Pancreas (tissue), 10 donors: ENCODE measurements around the gene ZNF14. TPM values are rescaled to one million over a fixed set of nuclear protein-coding genes. Genes with fewer than 3 reads are reported as not detected.
A peak's percentile ranks its signal among the peaks of the same experiment; 100 is the strongest.
"Not testable (repeated sequence)": the region's sequence is repeated elsewhere in the genome, so short reads cannot be mapped to it uniquely, and the experiment has no call there.

Experiments
- ATAC-seq, 4 donors: fragments of 200-7000 bp; cut with Tn5 transposase; one replicate each; pipeline versions ENCODE4 v1.8.0 to v1.9.1; 2020; ENCODE audit warnings: mild to moderate bottlenecking in 4 of 4, moderate library complexity in 4 of 4
- DNase-seq, 6 donors: peaks; one replicate each; pipeline ENCODE4 v3.0.0-alpha.2; 2020
- FAIRE-seq: peaks from 2 replicates; lab custom pipeline; 2012; peaks lifted over from hg19 to GRCh38; lab: Jason Lieb, UNC
- H3K27ac ChIP-seq, 4 donors: fragments of 200-600 bp; sonication (generic); 1 replicate in 3 of 4; 2 replicates in 1 of 4; pipeline versions ENCODE4 v1.5.0 to v1.8.0; 2020
- H3K27me3 ChIP-seq, 4 donors: fragments of 200-600 bp; one replicate each; pipeline ENCODE4 v1.8.0; 2021
- H3K36me3 ChIP-seq, 3 donors: fragments of 200-600 bp; sonication (generic) in 1 of 3; one replicate each; pipeline versions ENCODE4 v1.5.0 to v1.8.0; 2020 to 2021
- H3K4me1 ChIP-seq, 3 donors: fragments of 200-600 bp; one replicate each; pipeline ENCODE4 v1.8.0; 2021
- H3K4me3 ChIP-seq, 4 donors: fragments of 200-600 bp; sonication (generic) in 2 of 4; one replicate each; pipeline versions ENCODE4 v1.5.0 to v1.8.0; 2020 to 2021
- H3K9me3 ChIP-seq, 4 donors: fragments of 200-600 bp; one replicate each; pipeline ENCODE4 v1.8.0; 2021
- CTCF ChIP-seq, 4 donors: fragments of 200-600 bp; sonication (generic) in 3 of 4; IDR thresholded peaks; one replicate each; pipeline versions ENCODE4 v1.5.0 to v1.8.0; 2021; ENCODE audit warnings: antibody characterized with exemption in 4 of 4
- WGBS, 2 donors: extraction: QIAGEN DNeasy Blood & Tissue Kit; methylation state at CpG; one replicate each; pipeline ENCODE4 v1.1.7; 2013; 5-methylcytosine and 5-hydroxymethylcytosine counted together
- intact Hi-C, 3 donors: fragments of 100-400 bp; cut with DNase I; formaldehyde crosslinking; loops; one replicate each; pipeline versions ENCODE4 v1.11.1 to v1.14.2; 2022
- polyA plus RNA-seq, 2 donors: library from polyadenylated mRNA; stranded (reverse); fragments of 200-250 nt; gene quantifications; one replicate each; pipeline ENCODE4 v1.2.3, GENCODE V29; 2013
- total RNA-seq, 6 donors: library from RNA; stranded (reverse); fragmentation: NEBNext Ultra II Directional in 4 of 6; extraction: Animal tissue kit (Norgen Biotek cat#: 25700) in 4 of 6; gene quantifications; one replicate each; pipeline versions ENCODE4 v1.2.1 to v1.2.4, GENCODE V29; 2021 to 2023
- donor health status: healthy with polysubstance abuse.
- donor health status: DM: no; HTN: no; CAD: no; lungs with moderate emphysema.
- donor health status: DM: no; HTN: no; CAD: no.
- donor health status: control.
- donor health status: control.
- donor health status: Bipolar disorder and iron deficiency.
- donor health status: DM: yes; HTN: yes; CAD: no.
- donor health status: DM: no; HTN: no; CAD: no.
- donor health status: DM: no; HTN: no; CAD: no.
- donor health status: DM: yes; HTN: yes; CAD: no.

The ZNF14 gene
- total and polyA plus RNA-seq, 8 donors, result 2.0 to 4.5 (median 3.1) TPM

GRCh38 chr19:19775891-19776205 lies 42.9 kb upstream of the ZNF14 start:
- H3K4me3 ChIP-seq, result peak overlapping the region; percentile 33 to 65 (median 52)
- no peaks in the 10 kb centered on the region for H3K9me3 ChIP-seq
- DNase-seq (peak in 1 of 6 donors; percentile 40), FAIRE-seq (no peak), ATAC-seq (peak; percentile 15 to 22 (median 18))
- no peak for TF ChIP-seq CTCF (IDR thresholded peaks at IDR 0.05)
- peak overlapping the region; percentile 80 to 90 (median 84) for H3K27ac ChIP-seq
- no peaks in the 10 kb centered on the region for H3K27me3 ChIP-seq
- 0 to 1% methylated on average over 11 of the region's 11 CpGs for WGBS, 2 donors
- peaks cover 0 to 19% (median 8%) of the 10 kb centered on the region in 3 donors for H3K4me1 ChIP-seq
- peaks cover 0 to under 1% (median 0%) of the 10 kb centered on the region in 3 donors for H3K36me3 ChIP-seq
- intact Hi-C loops, result no loop called here

- peak overlapping the region in 1 of 4 donors; percentile 86 for H3K27ac ChIP-seq
- H3K4me3 ChIP-seq, result no peak overlapping the region
- H3K36me3 ChIP-seq, result no peaks in the 10 kb centered on the region
- no peak for ATAC-seq
- 80 to 89% methylated on average over 14 of the region's 14 CpGs for WGBS, 2 donors
- intact Hi-C loops, result no loop called here
- TF ChIP-seq CTCF (IDR thresholded peaks at IDR 0.05), result no peak
- no peak for DNase-seq
- no peaks in the 10 kb centered on the region for H3K27me3 ChIP-seq
- peaks cover 0 to 19% (median 8%) of the 10 kb centered on the region in 3 donors for H3K4me1 ChIP-seq
- H3K9me3 ChIP-seq, result no peaks in the 10 kb centered on the region
- no peak for FAIRE-seq
These were observed 41.6 kb upstream of the ZNF14 start for GRCh38 chr19:19774354-19775033.

- H3K9me3 ChIP-seq, H3K4me1 ChIP-seq, intact Hi-C loops, H3K36me3 ChIP-seq, H3K27me3 ChIP-seq, H3K4me3 ChIP-seq: not testable (repeated sequence)
- WGBS, 2 donors, result 34 to 35% methylated on average over 10 of the region's 10 CpGs
- ATAC-seq (peak in 2 of 4 donors; percentile 2), FAIRE-seq (peak; percentile 57), DNase-seq (peak in 5 of 6 donors; percentile 73 to 87 (median 80))
- peak overlapping the region in 1 of 4 donors; percentile 0 for H3K27ac ChIP-seq
These were observed 39.1 kb upstream of the ZNF14 start for GRCh38 chr19:19771963-19772362.

- H3K27me3 ChIP-seq, intact Hi-C loops, ATAC-seq, DNase-seq, H3K27ac ChIP-seq, H3K4me3 ChIP-seq, H3K36me3 ChIP-seq, H3K4me1 ChIP-seq, H3K9me3 ChIP-seq, FAIRE-seq: not testable (repeated sequence)
- WGBS, 2 donors, result 95% methylated on average over 17 to 28 of the region's 28 CpGs
These were observed 37.1 kb upstream of the ZNF14 start for GRCh38 chr19:19769971-19770370.

- Histone ChIP-seq H3K4me3 (no peak overlapping the region), H3K9me3 (no peaks in the 10 kb centered on the region), H3K36me3 (no peaks in the 10 kb centered on the region), H3K27ac (no peak overlapping the region), H3K4me1 (no peaks in the 10 kb centered on the region), H3K27me3 (no peaks in the 10 kb centered on the region)
- 90 to 97% methylated on average over 4 of the region's 4 CpGs for WGBS, 2 donors
- FAIRE-seq (no peak), DNase-seq (no peak), ATAC-seq (no peak)
- intact Hi-C loops, result no loop called here
- no peak for TF ChIP-seq CTCF (IDR thresholded peaks at IDR 0.05)
These were observed 25.3 kb upstream of the ZNF14 start for GRCh38 chr19:19758164-19758563.

- H3K27ac ChIP-seq, result no peak overlapping the region
- ATAC-seq (no peak), DNase-seq (no peak), FAIRE-seq (no peak)
- no peaks in the 10 kb centered on the region for H3K36me3 ChIP-seq
- H3K27me3 ChIP-seq, result no peaks in the 10 kb centered on the region
- TF ChIP-seq CTCF (IDR thresholded peaks at IDR 0.05), result no peak
- no peak overlapping the region for H3K4me3 ChIP-seq
- no peaks in the 10 kb centered on the region for H3K4me1 ChIP-seq
- no peaks in the 10 kb centered on the region for H3K9me3 ChIP-seq
- 94% methylated on average over 11 of the region's 11 CpGs for WGBS, 2 donors
- intact Hi-C loops, result no loop called here
These were observed 20.0 kb upstream of the ZNF14 start for GRCh38 chr19:19752760-19753403.
